ENCODE measurements around the gene FAT4.

FAT4 gene, protein sequence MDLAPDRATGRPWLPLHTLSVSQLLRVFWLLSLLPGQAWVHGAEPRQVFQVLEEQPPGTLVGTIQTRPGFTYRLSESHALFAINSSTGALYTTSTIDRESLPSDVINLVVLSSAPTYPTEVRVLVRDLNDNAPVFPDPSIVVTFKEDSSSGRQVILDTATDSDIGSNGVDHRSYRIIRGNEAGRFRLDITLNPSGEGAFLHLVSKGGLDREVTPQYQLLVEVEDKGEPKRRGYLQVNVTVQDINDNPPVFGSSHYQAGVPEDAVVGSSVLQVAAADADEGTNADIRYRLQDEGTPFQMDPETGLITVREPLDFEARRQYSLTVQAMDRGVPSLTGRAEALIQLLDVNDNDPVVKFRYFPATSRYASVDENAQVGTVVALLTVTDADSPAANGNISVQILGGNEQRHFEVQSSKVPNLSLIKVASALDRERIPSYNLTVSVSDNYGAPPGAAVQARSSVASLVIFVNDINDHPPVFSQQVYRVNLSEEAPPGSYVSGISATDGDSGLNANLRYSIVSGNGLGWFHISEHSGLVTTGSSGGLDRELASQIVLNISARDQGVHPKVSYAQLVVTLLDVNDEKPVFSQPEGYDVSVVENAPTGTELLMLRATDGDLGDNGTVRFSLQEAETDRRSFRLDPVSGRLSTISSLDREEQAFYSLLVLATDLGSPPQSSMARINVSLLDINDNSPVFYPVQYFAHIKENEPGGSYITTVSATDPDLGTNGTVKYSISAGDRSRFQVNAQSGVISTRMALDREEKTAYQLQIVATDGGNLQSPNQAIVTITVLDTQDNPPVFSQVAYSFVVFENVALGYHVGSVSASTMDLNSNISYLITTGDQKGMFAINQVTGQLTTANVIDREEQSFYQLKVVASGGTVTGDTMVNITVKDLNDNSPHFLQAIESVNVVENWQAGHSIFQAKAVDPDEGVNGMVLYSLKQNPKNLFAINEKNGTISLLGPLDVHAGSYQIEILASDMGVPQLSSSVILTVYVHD (N-terminal part only)

DNA sequence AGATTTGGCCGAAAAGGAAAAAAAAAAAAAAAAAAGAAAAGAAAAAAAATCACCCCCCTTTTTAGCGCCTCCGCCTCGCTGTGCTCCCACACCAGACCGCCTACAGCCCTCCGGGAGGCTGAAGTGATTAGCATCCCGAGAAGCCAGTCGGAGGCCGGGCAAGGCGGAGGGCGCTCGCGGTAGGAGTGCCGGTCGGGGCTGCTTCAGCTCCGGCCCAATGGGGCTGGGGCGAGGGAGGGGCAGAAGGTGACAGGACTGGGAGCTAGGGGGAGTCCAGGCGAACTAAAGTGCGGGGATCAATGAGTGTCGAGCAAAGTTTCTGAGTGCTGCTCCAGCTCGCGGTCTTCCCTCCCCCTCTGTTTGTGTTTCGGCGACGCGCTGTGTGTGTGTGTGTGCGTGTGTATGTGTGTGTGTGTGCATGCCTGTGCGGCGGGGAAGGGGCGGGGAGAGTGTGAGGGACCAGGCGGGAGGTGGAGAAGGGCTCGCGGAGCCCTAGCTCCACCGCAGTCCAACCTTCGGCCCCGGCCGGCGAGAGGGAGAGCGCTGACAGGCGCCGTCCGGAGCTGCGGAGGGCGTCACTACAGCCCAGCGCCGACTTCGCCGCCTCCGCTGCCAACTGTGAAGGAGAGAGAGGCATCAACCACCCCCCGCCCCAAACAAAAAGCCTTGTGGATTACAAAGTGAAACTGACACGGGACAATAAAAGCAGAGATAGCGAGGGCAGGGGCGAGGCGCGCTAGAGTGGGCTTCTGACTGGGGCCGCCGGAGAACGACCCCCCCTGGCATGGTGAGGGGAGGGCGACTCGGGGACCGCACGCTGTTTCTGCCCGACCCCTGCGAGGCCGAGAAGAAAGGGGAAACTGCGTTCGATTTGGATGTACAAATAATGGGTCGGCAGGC is at the start of gene FAT4:
TSS of gene FAT4 (plus strand) at position 280 of the 900 bp plus-strand sequence. CDS start 1,457 bp downstream, outside the sequence.
- DNase-seq = peak in 4 of 6 experiments; percentile 4 to 37 (median 14)

GRCh38 chr4:125265846-125266245 is 48.9 kb upstream of the FAT4 start:
- no peak for DNase-seq

GRCh38 chr4:125266901-125267604 is 47.7 kb upstream of the FAT4 start:
- no peak for DNase-seq

GRCh38 chr4:125267630-125268029 is 47.1 kb upstream of the FAT4 start:
- DNase-seq = no peak

- no peak for DNase-seq
These were observed 46.5 kb upstream of the FAT4 start for GRCh38 chr4:125268068-125268755.

- DNase-seq = no peak
These were observed 37.9 kb upstream of the FAT4 start for GRCh38 chr4:125276811-125277210.

DNA sequence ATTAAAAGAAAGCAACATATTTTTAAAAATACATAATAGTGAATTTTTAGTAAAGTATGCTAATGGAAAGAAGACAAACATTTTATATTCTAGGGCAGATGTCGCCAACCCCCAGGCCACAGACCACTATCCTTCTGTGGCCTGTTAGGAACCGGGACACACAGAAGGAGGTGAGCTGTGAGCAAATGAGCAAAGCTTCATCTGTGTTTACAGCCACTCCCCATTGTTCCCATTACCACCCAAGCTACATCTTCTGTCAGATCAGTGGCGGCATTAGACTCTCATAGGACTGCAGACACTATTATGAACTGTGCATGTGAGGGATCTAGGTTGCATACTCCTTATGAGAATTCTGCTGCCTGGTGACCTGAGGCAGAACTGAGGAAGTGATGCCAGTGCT is 37.0 kb upstream of the FAT4 start:
- DNase-seq = no peak

- DNase-seq = no peak
These were observed 33.8 kb upstream of the FAT4 start for GRCh38 chr4:125280892-125281403.

GRCh38 chr4:125283707-125284279 is 31.0 kb upstream of the FAT4 start:
- DNase-seq = no peak

GRCh38 chr4:125297116-125297515 is 17.6 kb upstream of the FAT4 start:
- DNase-seq = no peak

DNA sequence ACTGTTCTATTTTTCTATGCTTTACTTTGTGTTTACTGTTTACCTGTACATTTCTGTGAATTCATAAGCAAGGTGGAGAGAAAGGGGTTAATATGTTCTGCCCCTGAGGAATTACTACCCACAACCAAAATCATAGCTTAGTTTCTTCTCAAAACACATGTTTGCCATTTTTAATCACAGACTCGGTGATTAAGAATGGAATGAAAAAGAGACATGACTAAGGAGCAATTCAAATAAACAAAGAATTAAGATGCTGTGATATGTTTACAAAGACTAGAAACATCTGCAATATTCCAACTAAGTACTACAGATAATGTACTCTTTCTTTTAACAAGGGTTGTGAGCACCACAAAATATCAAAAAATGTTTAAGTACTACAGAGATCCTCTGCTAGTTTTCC is 11.7 kb upstream of the FAT4 start:
- no peak for DNase-seq

DNA sequence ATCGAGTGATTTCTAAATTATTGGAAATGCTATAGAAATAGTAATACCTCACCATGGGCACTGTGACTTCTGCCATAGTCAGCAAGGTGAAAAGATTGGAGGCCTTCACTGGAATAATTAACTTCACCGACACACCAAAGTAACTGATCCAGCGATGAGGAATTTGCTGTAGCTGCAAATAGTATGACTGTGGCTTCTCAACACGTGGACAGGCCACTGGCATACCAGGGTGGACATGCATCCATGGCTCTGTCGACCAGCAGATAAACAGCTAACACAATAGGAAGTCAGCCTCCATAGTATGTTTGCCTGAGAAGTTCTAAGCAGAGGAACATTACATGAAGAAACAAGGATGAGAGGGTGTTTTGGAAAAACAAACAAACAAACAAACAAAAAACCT is 10.9 kb upstream of the FAT4 start:
- no peak for DNase-seq

DNA sequence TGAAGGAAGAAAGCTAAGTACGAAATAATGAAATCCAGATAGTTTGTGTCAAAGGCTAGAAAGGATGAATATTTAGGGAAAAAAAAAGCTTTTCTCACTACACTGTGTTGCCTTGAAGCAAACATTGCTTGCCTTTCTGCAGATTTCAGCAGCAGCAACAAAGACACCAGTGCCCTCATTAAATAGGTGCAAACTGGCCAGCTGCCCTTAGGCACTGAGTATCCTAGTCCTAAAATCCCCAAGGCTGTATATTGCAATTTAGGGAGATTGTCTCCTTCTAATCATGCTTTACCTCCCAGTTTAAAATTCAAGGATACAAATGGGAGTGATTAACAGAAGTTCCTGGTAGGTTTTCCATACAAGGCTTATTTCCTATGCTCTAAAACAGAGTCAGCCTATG is 8.6 kb upstream of the FAT4 start:
- DNase-seq = no peak

- DNase-seq = no peak
These were observed 8.2 kb upstream of the FAT4 start for GRCh38 chr4:125306533-125306932.

DNA sequence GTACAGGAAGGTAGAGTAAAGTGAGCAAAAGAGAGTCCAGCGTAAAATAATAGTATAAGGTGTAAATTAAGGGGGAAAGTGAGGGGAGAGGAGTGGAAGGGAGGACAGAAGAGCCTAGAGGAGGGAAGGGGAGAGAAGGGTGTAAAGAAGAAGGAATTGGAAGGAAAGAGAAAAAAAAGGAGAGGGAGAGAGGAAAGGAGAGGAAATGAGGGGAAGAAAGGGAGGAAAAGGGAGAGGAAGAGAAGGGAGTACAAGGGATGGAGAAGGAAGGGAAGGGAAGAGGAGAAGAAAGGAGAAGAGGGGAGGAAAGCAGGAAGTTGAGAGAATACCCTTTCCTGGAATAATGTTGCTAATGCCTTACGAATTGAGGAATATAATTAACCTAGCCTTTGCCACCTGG is 3.3 kb upstream of the FAT4 start:
- no peak for DNase-seq

- DNase-seq = peak in 2 of 6 experiments; percentile 16 to 34
These were observed 1.3 kb upstream of the FAT4 start for GRCh38 chr4:125313497-125313896.

GRCh38 chr4:125313989-125314667 is 627 bp upstream of the FAT4 start:
- no peak for DNase-seq

GRCh38 chr4:125315576-125316400 is 1.0 kb downstream of the FAT4 start:
- DNase-seq = peak in 1 of 6 experiments; percentile 25

DNA sequence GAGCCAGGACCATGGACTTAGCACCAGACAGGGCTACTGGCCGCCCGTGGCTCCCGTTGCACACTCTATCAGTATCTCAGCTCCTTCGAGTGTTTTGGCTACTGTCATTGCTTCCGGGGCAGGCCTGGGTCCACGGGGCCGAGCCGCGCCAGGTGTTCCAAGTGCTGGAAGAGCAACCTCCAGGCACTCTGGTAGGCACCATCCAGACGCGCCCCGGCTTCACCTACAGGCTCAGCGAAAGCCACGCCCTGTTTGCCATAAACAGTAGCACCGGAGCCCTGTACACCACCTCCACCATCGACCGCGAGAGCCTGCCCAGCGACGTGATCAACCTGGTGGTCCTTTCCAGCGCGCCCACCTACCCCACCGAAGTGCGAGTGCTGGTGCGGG is 1.6 kb downstream of the FAT4 start:
- no peak for DNase-seq
